Measurements from ENCODE around the gene COL19A1.

DNA sequence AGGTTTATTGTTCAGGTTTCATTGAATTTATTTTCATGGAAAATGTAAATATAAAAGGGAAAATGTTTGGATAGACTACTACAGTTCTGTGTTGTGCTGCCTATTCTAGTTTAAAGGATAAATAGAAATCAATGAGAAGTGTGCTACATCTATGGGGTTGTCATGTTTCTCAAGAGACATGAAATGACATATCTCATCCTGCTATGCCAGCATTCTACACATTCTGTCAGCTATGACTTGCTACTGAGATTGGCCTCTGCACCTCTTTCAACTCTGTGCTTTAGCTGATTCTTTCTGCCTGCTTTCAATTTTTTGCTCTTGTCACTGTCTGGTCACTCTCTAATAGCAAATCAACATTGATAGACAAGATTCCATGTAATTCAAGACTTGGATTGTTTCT, 33.8 kb upstream of the COL19A1 start:
- no peak for TF ChIP-seq FLYWCH1 (CRISPR knock-in tag; IDR thresholded peaks at IDR 0.05)
- no peak for TF ChIP-seq MEIS2 (CRISPR knock-in tag; IDR thresholded peaks at IDR 0.05)
- TF ChIP-seq EZH2 (conservative IDR thresholded peaks at IDR 0.05; ENCODE audit: low read depth, low read length) = no peak
- no peak for TF ChIP-seq TFDP1 (CRISPR knock-in tag; IDR thresholded peaks at IDR 0.05; ENCODE audit: borderline replicate concordance)
- no peak for TF ChIP-seq HCFC1 (IDR thresholded peaks at IDR 0.05; ENCODE audit: low read depth, low read length)
- TF ChIP-seq ZNF605 (CRISPR knock-in tag; IDR thresholded peaks at IDR 0.05) = no peak
- TF ChIP-seq, protein P1, sequence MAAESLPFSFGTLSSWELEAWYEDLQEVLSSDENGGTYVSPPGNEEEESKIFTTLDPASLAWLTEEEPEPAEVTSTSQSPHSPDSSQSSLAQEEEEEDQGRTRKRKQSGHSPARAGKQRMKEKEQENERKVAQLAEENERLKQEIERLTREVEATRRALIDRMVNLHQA (CRISPR knock-in tag; IDR thresholded peaks at IDR 0.05) = no peak
- TF ChIP-seq, protein P2, sequence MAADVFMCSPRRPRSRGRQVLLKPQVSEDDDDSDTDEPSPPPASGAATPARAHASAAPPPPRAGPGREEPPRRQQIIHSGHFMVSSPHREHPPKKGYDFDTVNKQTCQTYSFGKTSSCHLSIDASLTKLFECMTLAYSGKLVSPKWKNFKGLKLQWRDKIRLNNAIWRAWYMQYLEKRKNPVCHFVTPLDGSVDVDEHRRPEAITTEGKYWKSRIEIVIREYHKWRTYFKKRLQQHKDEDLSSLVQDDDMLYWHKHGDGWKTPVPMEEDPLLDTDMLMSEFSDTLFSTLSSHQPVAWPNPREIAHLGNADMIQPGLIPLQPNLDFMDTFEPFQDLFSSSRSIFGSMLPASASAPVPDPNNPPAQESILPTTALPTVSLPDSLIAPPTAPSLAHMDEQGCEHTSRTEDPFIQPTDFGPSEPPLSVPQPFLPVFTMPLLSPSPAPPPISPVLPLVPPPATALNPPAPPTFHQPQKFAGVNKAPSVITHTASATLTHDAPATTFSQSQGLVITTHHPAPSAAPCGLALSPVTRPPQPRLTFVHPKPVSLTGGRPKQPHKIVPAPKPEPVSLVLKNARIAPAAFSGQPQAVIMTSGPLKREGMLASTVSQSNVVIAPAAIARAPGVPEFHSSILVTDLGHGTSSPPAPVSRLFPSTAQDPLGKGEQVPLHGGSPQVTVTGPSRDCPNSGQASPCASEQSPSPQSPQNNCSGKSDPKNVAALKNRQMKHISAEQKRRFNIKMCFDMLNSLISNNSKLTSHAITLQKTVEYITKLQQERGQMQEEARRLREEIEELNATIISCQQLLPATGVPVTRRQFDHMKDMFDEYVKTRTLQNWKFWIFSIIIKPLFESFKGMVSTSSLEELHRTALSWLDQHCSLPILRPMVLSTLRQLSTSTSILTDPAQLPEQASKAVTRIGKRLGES (CRISPR knock-in tag; IDR thresholded peaks at IDR 0.05; ENCODE audit: borderline replicate concordance) = no peak
- no peak for TF ChIP-seq TP53 (CRISPR knock-in tag; conservative IDR thresholded peaks at IDR 0.05)
- TF ChIP-seq ZMAT3 (CRISPR knock-in tag; conservative IDR thresholded peaks at IDR 0.05) = no peak
